Prostate gland (tissue), 2 donors: ENCODE data around the gene DAB1. TPM values are rescaled to one million over a fixed set of nuclear protein-coding genes. Genes with fewer than 3 reads are reported as not detected.

Source experiments
- DNase-seq: peaks from one replicate; pipeline ENCODE4 v3.0.0-alpha.2; 2019; ENCODE audit warnings: low spot score
- H3K27ac ChIP-seq, 2 donors: fragments of 200-600 bp; sonication (generic); 2 replicates each; pipeline ENCODE4 v1.5.1; 2017 to 2019
- H3K27me3 ChIP-seq: fragments of 200-600 bp; sonication (generic); replicated peaks from 2 replicates; pipeline ENCODE4 v1.5.1; 2019; ENCODE audit not compliant: insufficient read depth
- H3K36me3 ChIP-seq, 2 donors: fragments of 200-600 bp; sonication (generic); 1 replicate in 1 of 2; 2 replicates in 1 of 2; pipeline versions ENCODE4 v1.5.1 to v1.8.1; 2017 to 2019
- H3K4me1 ChIP-seq: fragments of 200-600 bp; sonication (generic); replicated peaks from 2 replicates; pipeline ENCODE4 v1.5.1; 2019
- H3K4me3 ChIP-seq, 2 donors: fragments of 200-600 bp; sonication (generic); 2 replicates each; pipeline ENCODE4 v1.5.1; 2017 to 2019
- H3K9me3 ChIP-seq: fragments of 200-600 bp; sonication (generic); 2 replicates; pipeline ENCODE4 v1.5.1; 2017
- CTCF ChIP-seq, 4 experiments: fragments of 200-600 bp in 2 of 4; fragments of 450-650 bp in 2 of 4; sonication (generic) in 2 of 4; IDR thresholded peaks; 1 replicate in 3 of 4; 2 replicates in 1 of 4; pipeline ENCODE4 v1.5.1; 2016 to 2019; ENCODE audit warnings: antibody characterized with exemption in 4 of 4, mild to moderate bottlenecking in 2 of 4, moderate library complexity in 2 of 4
- POLR2A ChIP-seq: fragments of 450-650 bp; IDR thresholded peaks from one replicate; pipeline ENCODE4 v1.6.1; 2016; ENCODE audit warnings: antibody characterized with exemption, mild to moderate bottlenecking
- POLR2AphosphoS5 ChIP-seq: sonication (generic); formaldehyde crosslinking; IDR thresholded peaks from one replicate; pipeline ENCODE4 v1.6.1; 2017; ENCODE audit warnings: antibody characterized with exemption
- WGBS: methylation state at CpG from one replicate; pipeline ENCODE4 v1.1.5; 2018; 5-methylcytosine and 5-hydroxymethylcytosine counted together
- intact Hi-C: fragments of 100-400 bp; cut with DNase I; formaldehyde crosslinking; loops from one replicate; pipeline ENCODE4 v1.14.2; 2022
- total RNA-seq, 2 donors: library from RNA; depleted of rRNA; stranded (reverse); fragments of >200 nt; gene quantifications; one replicate each; pipeline ENCODE4 v1.1.0, GENCODE V29; 2016

Gene DAB1
- total RNA-seq, 2 donors from 2014 or later, result 0.64 to 3.6 TPM

GRCh38 chr1:56992318-56993125 is 431.3 kb downstream of the DAB1 start:
- Histone ChIP-seq H3K27me3 (no peaks in the 10 kb centered on the region), H3K4me3 (no peak overlapping the region), H3K36me3 (no peaks in the 10 kb centered on the region), H3K27ac (no peak overlapping the region), H3K4me1 (no peaks in the 10 kb centered on the region), H3K9me3 (no peaks in the 10 kb centered on the region)
- intact Hi-C loops, result no loop called here
- DNase-seq, result no peak
- WGBS, result 67% methylated on average over 15 of the region's 15 CpGs
- no peak for TF ChIP-seq POLR2AphosphoS5
- TF ChIP-seq POLR2A, result no peak
- TF ChIP-seq CTCF (IDR thresholded peaks at IDR 0.05), result no peak

- intact Hi-C loops, result no loop called here
- H3K36me3 ChIP-seq, result no peaks in the 10 kb centered on the region
- H3K4me1 ChIP-seq, result no peaks in the 10 kb centered on the region
- no peak for DNase-seq
- no peak overlapping the region for H3K27ac ChIP-seq
- H3K9me3 ChIP-seq, result no peaks in the 10 kb centered on the region
- no peak for TF ChIP-seq CTCF (IDR thresholded peaks at IDR 0.05)
- no peak for TF ChIP-seq POLR2AphosphoS5
- WGBS, result 96% methylated on average over 3 of the region's 3 CpGs
- H3K27me3 ChIP-seq, result no peaks in the 10 kb centered on the region
- H3K4me3 ChIP-seq, result no peak overlapping the region
These were observed 432.3 kb downstream of the DAB1 start for GRCh38 chr1:56991576-56991975.

- no peak for DNase-seq
- intact Hi-C loops, result no loop called here
- H3K27ac ChIP-seq, result no peak overlapping the region
These were observed 437.5 kb downstream of the DAB1 start for GRCh38 chr1:56986397-56986796.

GRCh38 chr1:56985857-56986256 is 438.0 kb downstream of the DAB1 start:
- Histone ChIP-seq H3K27me3 (no peaks in the 10 kb centered on the region), H3K4me1 (no peaks in the 10 kb centered on the region), H3K4me3 (no peak overlapping the region), H3K9me3 (no peaks in the 10 kb centered on the region), H3K27ac (no peak overlapping the region), H3K36me3 (no peaks in the 10 kb centered on the region)
- WGBS, result 100% methylated on average over 2 of the region's 2 CpGs
- intact Hi-C loops, result no loop called here
- no peak for DNase-seq
- TF ChIP-seq CTCF (IDR thresholded peaks at IDR 0.05) (no peak), POLR2AphosphoS5 (no peak)

More at GRCh38 chr1:56986397-56986796, 437.5 kb downstream of the DAB1 start:
- no peaks in the 10 kb centered on the region for H3K27me3 ChIP-seq
- H3K4me1 ChIP-seq, result no peaks in the 10 kb centered on the region
- H3K9me3 ChIP-seq, result no peaks in the 10 kb centered on the region
- TF ChIP-seq POLR2AphosphoS5 (no peak), POLR2A (no peak), CTCF (IDR thresholded peaks at IDR 0.05) (no peak)
- no peak overlapping the region for H3K4me3 ChIP-seq
- 84% methylated on average over 2 of the region's 2 CpGs for WGBS
- H3K36me3 ChIP-seq, result no peaks in the 10 kb centered on the region

GRCh38 chr1:56983484-56983883 is 440.4 kb downstream of the DAB1 start:
- no peaks in the 10 kb centered on the region for H3K36me3 ChIP-seq
- no peak overlapping the region for H3K27ac ChIP-seq
- no peak overlapping the region for H3K4me3 ChIP-seq
- H3K27me3 ChIP-seq, result no peaks in the 10 kb centered on the region
- no peaks in the 10 kb centered on the region for H3K4me1 ChIP-seq
- no peak for DNase-seq
- no peak for TF ChIP-seq POLR2AphosphoS5
- TF ChIP-seq CTCF (IDR thresholded peaks at IDR 0.05), result no peak
- no peak for TF ChIP-seq POLR2A
- no peaks in the 10 kb centered on the region for H3K9me3 ChIP-seq
- intact Hi-C loops, result no loop called here
- WGBS, result 82% methylated on average over 6 of the region's 6 CpGs
